Liver (tissue), 9 donors: ENCODE results near the gene IQSEC1. TPM values are rescaled to one million over a fixed set of nuclear protein-coding genes. Genes with fewer than 3 reads are reported as not detected.

Source experiments
- DNase-seq: peaks from one replicate; pipeline ENCODE4 v3.0.0-alpha.2; 2017; ENCODE audit warnings: low spot score
- H3K27ac ChIP-seq, 2 donors: one replicate each; pipeline ENCODE4 v1.7.0; 2013; ENCODE audit warnings: inconsistent platforms in 2 of 2, low read length in 2 of 2, control low read depth in 1 of 2, low read depth in 1 of 2, mild to moderate bottlenecking in 1 of 2
- H3K27me3 ChIP-seq, 4 donors: one replicate each; pipeline versions ENCODE4 v1.6.1 to v1.7.0; 2013; ENCODE audit warnings: low read length in 3 of 4, inconsistent platforms in 1 of 4, mild to moderate bottlenecking in 1 of 4, moderate library complexity in 1 of 4; ENCODE audit not compliant: control insufficient read depth in 4 of 4, insufficient read depth in 4 of 4
- H3K36me3 ChIP-seq, 4 donors: one replicate each; pipeline versions ENCODE4 v1.6.1 to v1.7.0; 2013; ENCODE audit warnings: low read length in 3 of 4, mild to moderate bottlenecking in 3 of 4, low read depth in 1 of 4, moderate library complexity in 1 of 4; ENCODE audit not compliant: control insufficient read depth in 4 of 4, insufficient read depth in 3 of 4
- H3K4me1 ChIP-seq, 4 donors: one replicate each; pipeline versions ENCODE4 v1.6.1 to v1.7.0; 2013; ENCODE audit warnings: low read length in 3 of 4, mild to moderate bottlenecking in 3 of 4, moderate library complexity in 1 of 4; ENCODE audit not compliant: control insufficient read depth in 4 of 4, insufficient read depth in 4 of 4
- H3K4me3 ChIP-seq, 3 donors: one replicate each; pipeline versions ENCODE4 v1.6.1 to v1.7.0; 2013; ENCODE audit warnings: low read length in 3 of 3, control low read depth in 1 of 3, low read depth in 1 of 3, mild to moderate bottlenecking in 1 of 3
- H3K9ac ChIP-seq, 2 donors: one replicate each; pipeline ENCODE4 v1.7.0; 2013; ENCODE audit warnings: low read length in 2 of 2, mild to moderate bottlenecking in 2 of 2, moderate library complexity in 2 of 2, control low read depth in 1 of 2, low read depth in 1 of 2
- H3K9me3 ChIP-seq, 4 donors: one replicate each; pipeline versions ENCODE4 v1.6.1 to v1.7.0; 2013; ENCODE audit warnings: low read length in 3 of 4; ENCODE audit not compliant: control insufficient read depth in 4 of 4
- EGR1 ChIP-seq, 2 donors: IDR thresholded peaks; 2 replicates each; pipeline ENCODE4 v1.6.1; 2016 to 2018; ENCODE audit warnings: antibody characterized with exemption in 2 of 2, low read depth in 2 of 2
- FOXA1 ChIP-seq: IDR thresholded peaks from 2 replicates; pipeline ENCODE4 v1.6.1; 2016; ENCODE audit warnings: antibody characterized with exemption
- FOXA2 ChIP-seq: IDR thresholded peaks from 2 replicates; pipeline ENCODE4 v1.6.1; 2016; ENCODE audit warnings: antibody characterized with exemption
- GABPA ChIP-seq, 2 donors: IDR thresholded peaks in 1 of 2; conservative IDR thresholded peaks in 1 of 2; 2 replicates each; pipeline ENCODE4 v1.6.1; 2016; ENCODE audit warnings: antibody characterized with exemption in 2 of 2, mild to moderate bottlenecking in 1 of 2, moderate library complexity in 1 of 2
- HNF4A ChIP-seq, 2 donors: conservative IDR thresholded peaks; 2 replicates each; pipeline ENCODE4 v1.6.1; 2016; ENCODE audit warnings: antibody characterized with exemption in 2 of 2, mild to moderate bottlenecking in 2 of 2
- HNF4G ChIP-seq: IDR thresholded peaks from 2 replicates; pipeline ENCODE4 v1.6.1; 2016; ENCODE audit warnings: antibody characterized with exemption
- NR2F2 ChIP-seq: IDR thresholded peaks from 2 replicates; pipeline ENCODE4 v1.6.1; 2016; ENCODE audit warnings: antibody characterized with exemption
- RAD21 ChIP-seq, 2 donors: IDR thresholded peaks; 2 replicates each; pipeline ENCODE4 v1.6.1; 2016; ENCODE audit warnings: antibody characterized with exemption in 2 of 2, mild to moderate bottlenecking in 2 of 2
- RXRA ChIP-seq, 2 donors: IDR thresholded peaks; 2 replicates each; pipeline ENCODE4 v1.6.1; 2017 to 2018; ENCODE audit warnings: antibody characterized with exemption in 2 of 2, mild to moderate bottlenecking in 1 of 2
- SP1 ChIP-seq: IDR thresholded peaks from 2 replicates; pipeline ENCODE4 v1.6.1; 2018; ENCODE audit warnings: antibody characterized with exemption, mild to moderate bottlenecking
- TAF1 ChIP-seq: conservative IDR thresholded peaks from 2 replicates; pipeline ENCODE4 v1.6.1; 2016; ENCODE audit warnings: antibody characterized with exemption, mild to moderate bottlenecking
- YY1 ChIP-seq: IDR thresholded peaks from 2 replicates; pipeline ENCODE4 v1.6.1; 2016; ENCODE audit warnings: antibody characterized with exemption, mild to moderate bottlenecking
- WGBS: extraction: QIAGEN DNeasy Blood & Tissue Kit; methylation state at CpG from one replicate; pipeline ENCODE4 v1.1.7; 2013; 5-methylcytosine and 5-hydroxymethylcytosine counted together
- polyA plus RNA-seq, 2 donors: library from polyadenylated mRNA; stranded (reverse) in 1 of 2; unstranded in 1 of 2; fragments of 200-250 nt in 1 of 2; fragments of >200 nt in 1 of 2; fragmentation: Nextera tagmentation in 1 of 2; extraction: Ambion mirVana in 1 of 2; gene quantifications; one replicate each; pipeline versions ENCODE4 v1.2.1 to v1.2.3, GENCODE V29; 2013 to 2015
- total RNA-seq, 2 donors: library from RNA; depleted of rRNA; stranded (reverse); fragments of >200 nt; gene quantifications; one replicate each; pipeline ENCODE4 v1.2.3, GENCODE V29; 2014
- TF ChIP-seq, protein P1 (sequence below): IDR thresholded peaks from 2 replicates; pipeline ENCODE4 v1.6.1; 2016; ENCODE audit warnings: antibody characterized with exemption
- TF ChIP-seq, protein P2 (sequence below): IDR thresholded peaks from 2 replicates; pipeline ENCODE4 v1.6.1; 2016; ENCODE audit warnings: antibody characterized with exemption, mild to moderate bottlenecking
- TF ChIP-seq, protein P3 (sequence below): IDR thresholded peaks from 2 replicates; pipeline ENCODE4 v1.6.1; 2016; ENCODE audit warnings: antibody characterized with exemption
- TF ChIP-seq, protein P4 (sequence below): IDR thresholded peaks from 2 replicates; pipeline ENCODE4 v1.6.1; 2016; ENCODE audit warnings: antibody characterized with exemption
- TF ChIP-seq, protein P5 (sequence below): fragments of 150-350 bp; IDR thresholded peaks from 2 replicates; pipeline ENCODE4 v1.5.1; 2017; ENCODE audit warnings: improper control_type of control experiment, low read depth, low read length; ENCODE audit not compliant: missing input control
- donor health status: healthy.
- donor health status: healthy.
- donor health status: healthy.
- donor health status: healthy.
- donor health status: healthy.

The IQSEC1 gene
- total and polyA plus RNA-seq, 4 donors, result 12.7 to 56.0 (median 36.2) TPM

DNA sequence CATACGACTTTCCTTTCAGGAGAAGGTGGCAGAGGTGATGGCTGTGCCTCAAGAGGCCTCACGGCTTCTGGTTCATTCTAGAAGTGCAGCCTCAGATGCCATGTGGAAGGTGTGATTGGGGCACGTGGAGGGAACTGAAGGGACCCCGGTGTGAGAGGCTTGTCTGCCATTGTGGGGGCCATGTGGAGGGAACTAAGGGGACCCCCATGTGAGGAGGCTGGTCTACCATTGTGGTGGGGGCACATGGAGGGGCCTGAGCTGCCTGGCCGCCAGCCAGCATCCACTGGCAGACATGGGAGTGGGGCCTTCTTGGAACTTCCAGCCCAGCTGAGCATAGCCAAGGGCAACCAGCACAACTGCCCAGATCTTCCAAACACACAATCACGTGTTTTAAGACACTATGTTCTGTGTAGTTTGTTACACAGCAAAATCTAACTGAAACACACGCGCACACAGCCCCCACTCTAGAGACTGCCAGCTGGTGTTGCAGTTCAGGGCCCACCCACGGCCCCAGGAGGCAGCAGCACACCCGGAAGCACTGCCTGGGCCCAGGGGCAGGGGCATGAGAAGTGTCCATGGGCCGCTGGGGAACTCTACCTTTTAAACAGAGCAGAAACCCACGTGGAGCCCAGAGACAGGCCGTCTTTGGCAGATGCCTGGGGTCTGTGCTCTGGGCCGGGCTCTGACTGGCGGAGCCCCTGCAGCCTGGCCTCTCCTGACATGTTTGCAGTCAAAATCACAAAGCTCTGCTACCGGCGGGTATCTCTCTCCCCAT lies 66.8 kb downstream of the IQSEC1 start:
- H3K4me1 ChIP-seq, result peaks cover 0 to 5% (median 2%) of the 10 kb centered on the region in 4 donors

DNA sequence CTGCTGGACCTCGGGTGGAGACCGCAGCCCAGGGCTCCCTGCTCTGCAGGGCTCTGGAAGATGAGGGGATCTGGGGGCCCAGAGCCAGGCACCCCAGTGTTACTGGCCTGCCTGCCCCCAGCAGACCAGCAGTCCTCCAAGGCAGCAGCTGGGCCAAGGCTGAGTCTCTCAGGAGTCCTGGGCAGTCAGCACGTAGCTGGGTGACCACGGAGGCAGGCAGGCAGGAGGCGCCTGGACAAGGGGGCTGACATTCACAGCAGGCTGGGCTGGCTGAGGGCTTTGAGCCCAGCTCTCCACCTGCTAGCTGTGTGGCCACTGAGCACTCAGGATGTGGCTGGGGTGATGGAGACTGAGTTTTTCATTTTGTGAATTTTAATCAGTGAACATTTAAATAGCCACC lies 67.9 kb downstream of the IQSEC1 start:
- DNase-seq, result no peak
- no peak for TF ChIP-seq GABPA (IDR thresholded peaks at IDR 0.05 in 1 of 2, conservative IDR thresholded peaks at IDR 0.05 in 1 of 2)
- no peak for TF ChIP-seq TAF1
- TF ChIP-seq, protein P1, sequence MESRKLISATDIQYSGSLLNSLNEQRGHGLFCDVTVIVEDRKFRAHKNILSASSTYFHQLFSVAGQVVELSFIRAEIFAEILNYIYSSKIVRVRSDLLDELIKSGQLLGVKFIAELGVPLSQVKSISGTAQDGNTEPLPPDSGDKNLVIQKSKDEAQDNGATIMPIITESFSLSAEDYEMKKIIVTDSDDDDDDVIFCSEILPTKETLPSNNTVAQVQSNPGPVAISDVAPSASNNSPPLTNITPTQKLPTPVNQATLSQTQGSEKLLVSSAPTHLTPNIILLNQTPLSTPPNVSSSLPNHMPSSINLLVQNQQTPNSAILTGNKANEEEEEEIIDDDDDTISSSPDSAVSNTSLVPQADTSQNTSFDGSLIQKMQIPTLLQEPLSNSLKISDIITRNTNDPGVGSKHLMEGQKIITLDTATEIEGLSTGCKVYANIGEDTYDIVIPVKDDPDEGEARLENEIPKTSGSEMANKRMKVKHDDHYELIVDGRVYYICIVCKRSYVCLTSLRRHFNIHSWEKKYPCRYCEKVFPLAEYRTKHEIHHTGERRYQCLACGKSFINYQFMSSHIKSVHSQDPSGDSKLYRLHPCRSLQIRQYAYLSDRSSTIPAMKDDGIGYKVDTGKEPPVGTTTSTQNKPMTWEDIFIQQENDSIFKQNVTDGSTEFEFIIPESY, result no peak
- no peak for TF ChIP-seq FOXA1
- TF ChIP-seq HNF4A (conservative IDR thresholded peaks at IDR 0.05), result no peak
- TF ChIP-seq, protein P2, sequence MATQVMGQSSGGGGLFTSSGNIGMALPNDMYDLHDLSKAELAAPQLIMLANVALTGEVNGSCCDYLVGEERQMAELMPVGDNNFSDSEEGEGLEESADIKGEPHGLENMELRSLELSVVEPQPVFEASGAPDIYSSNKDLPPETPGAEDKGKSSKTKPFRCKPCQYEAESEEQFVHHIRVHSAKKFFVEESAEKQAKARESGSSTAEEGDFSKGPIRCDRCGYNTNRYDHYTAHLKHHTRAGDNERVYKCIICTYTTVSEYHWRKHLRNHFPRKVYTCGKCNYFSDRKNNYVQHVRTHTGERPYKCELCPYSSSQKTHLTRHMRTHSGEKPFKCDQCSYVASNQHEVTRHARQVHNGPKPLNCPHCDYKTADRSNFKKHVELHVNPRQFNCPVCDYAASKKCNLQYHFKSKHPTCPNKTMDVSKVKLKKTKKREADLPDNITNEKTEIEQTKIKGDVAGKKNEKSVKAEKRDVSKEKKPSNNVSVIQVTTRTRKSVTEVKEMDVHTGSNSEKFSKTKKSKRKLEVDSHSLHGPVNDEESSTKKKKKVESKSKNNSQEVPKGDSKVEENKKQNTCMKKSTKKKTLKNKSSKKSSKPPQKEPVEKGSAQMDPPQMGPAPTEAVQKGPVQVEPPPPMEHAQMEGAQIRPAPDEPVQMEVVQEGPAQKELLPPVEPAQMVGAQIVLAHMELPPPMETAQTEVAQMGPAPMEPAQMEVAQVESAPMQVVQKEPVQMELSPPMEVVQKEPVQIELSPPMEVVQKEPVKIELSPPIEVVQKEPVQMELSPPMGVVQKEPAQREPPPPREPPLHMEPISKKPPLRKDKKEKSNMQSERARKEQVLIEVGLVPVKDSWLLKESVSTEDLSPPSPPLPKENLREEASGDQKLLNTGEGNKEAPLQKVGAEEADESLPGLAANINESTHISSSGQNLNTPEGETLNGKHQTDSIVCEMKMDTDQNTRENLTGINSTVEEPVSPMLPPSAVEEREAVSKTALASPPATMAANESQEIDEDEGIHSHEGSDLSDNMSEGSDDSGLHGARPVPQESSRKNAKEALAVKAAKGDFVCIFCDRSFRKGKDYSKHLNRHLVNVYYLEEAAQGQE, result no peak
- TF ChIP-seq HNF4G, result no peak
- TF ChIP-seq FOXA2, result no peak
- TF ChIP-seq SP1, result no peak
- TF ChIP-seq, protein P3, sequence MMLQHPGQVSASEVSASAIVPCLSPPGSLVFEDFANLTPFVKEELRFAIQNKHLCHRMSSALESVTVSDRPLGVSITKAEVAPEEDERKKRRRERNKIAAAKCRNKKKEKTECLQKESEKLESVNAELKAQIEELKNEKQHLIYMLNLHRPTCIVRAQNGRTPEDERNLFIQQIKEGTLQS, result no peak
- no peak for TF ChIP-seq RAD21 (IDR thresholded peaks at IDR 0.05)
- TF ChIP-seq, protein P4, sequence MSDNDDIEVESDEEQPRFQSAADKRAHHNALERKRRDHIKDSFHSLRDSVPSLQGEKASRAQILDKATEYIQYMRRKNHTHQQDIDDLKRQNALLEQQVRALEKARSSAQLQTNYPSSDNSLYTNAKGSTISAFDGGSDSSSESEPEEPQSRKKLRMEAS, result no peak
- no peak for TF ChIP-seq YY1
- TF ChIP-seq, protein P5, sequence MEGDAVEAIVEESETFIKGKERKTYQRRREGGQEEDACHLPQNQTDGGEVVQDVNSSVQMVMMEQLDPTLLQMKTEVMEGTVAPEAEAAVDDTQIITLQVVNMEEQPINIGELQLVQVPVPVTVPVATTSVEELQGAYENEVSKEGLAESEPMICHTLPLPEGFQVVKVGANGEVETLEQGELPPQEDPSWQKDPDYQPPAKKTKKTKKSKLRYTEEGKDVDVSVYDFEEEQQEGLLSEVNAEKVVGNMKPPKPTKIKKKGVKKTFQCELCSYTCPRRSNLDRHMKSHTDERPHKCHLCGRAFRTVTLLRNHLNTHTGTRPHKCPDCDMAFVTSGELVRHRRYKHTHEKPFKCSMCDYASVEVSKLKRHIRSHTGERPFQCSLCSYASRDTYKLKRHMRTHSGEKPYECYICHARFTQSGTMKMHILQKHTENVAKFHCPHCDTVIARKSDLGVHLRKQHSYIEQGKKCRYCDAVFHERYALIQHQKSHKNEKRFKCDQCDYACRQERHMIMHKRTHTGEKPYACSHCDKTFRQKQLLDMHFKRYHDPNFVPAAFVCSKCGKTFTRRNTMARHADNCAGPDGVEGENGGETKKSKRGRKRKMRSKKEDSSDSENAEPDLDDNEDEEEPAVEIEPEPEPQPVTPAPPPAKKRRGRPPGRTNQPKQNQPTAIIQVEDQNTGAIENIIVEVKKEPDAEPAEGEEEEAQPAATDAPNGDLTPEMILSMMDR, result no peak
- TF ChIP-seq EGR1 (IDR thresholded peaks at IDR 0.05; ENCODE audit: low read depth in 2 of 2), result no peak
- TF ChIP-seq NR2F2, result no peak
- H3K27me3 ChIP-seq, result no peaks in the 10 kb centered on the region

More for the DNA sequence above, 66.8 kb downstream of the IQSEC1 start:
- Histone ChIP-seq H3K36me3 (no peaks in the 10 kb centered on the region), H3K9ac (no peak overlapping the region), H3K27me3 (no peaks in the 10 kb centered on the region), H3K4me3 (no peak overlapping the region), H3K9me3 (no peaks in the 10 kb centered on the region), H3K27ac (no peak overlapping the region)
- WGBS, result 94% methylated on average over 17 of the region's 17 CpGs
- no peak for TF ChIP-seq SP1
- no peak for TF ChIP-seq TAF1
- TF ChIP-seq GABPA (IDR thresholded peaks at IDR 0.05 in 1 of 2, conservative IDR thresholded peaks at IDR 0.05 in 1 of 2), result no peak
- TF ChIP-seq RXRA (IDR thresholded peaks at IDR 0.05), result no peak
- TF ChIP-seq, protein P1, result no peak
- no peak for DNase-seq

More for the DNA sequence above, 67.9 kb downstream of the IQSEC1 start:
- peaks cover 0 to 5% (median 2%) of the 10 kb centered on the region in 4 donors for H3K4me1 ChIP-seq
- no peak overlapping the region for H3K4me3 ChIP-seq
- no peaks in the 10 kb centered on the region for H3K9me3 ChIP-seq
- 86% methylated on average over 5 of the region's 5 CpGs for WGBS
- H3K27ac ChIP-seq, result no peak overlapping the region
- no peak overlapping the region for H3K9ac ChIP-seq
- H3K36me3 ChIP-seq, result peaks cover 0 to 2% (median 0%) of the 10 kb centered on the region in 4 donors
